8988T (cell line): ENCODE measurements around the gene TOMM5.

Experiments used
- DNase-seq: peaks from one replicate; pipeline ENCODE4 v3.0.0; 2011

Gene TOMM5

DNA sequence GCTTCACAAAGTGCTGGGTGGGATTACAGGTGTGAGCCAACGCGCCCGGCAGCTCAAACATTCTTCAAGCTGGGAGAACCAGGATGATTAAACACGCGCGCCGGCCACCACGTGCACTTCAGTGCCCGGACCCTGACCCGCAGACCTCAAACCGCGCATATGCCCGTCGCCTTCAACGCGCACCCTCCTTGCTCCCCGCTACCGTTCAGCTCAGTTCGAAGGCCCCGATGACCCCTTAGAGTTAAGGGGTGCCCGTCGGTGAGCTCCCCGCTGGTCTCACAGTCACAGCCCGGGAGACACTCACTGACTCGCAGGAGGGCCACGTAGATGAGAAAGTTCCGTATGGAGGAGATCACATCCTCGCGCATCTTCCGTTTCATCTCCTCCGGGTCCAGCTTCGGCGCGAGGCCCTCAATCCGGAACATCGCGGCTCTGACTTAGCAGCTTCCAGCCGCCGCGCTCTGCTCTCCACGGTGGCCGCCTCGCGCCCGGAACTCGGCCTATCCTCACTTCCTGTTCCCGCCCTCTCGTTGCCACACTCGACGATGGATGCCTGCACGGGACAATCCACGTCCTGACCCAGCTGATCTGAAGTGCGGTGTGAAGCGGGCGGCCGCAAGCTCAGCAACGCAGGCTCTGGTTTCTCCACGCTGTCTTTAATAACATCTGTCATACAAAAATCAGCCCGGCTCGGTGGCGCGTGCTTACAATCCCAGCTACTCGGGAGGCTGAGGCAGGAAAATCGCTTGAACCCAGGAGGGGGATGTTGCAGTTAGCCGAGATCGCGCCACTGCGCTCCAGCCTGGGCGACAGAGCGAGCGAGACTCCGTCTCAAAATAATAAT is at the start of gene TOMM5:
TOMM5 (minus strand) TSS at position 490 of the 844 bp plus-strand sequence; CDS start at position 425, 65 bp downstream.
- DNase-seq: peak; percentile 29

DNA sequence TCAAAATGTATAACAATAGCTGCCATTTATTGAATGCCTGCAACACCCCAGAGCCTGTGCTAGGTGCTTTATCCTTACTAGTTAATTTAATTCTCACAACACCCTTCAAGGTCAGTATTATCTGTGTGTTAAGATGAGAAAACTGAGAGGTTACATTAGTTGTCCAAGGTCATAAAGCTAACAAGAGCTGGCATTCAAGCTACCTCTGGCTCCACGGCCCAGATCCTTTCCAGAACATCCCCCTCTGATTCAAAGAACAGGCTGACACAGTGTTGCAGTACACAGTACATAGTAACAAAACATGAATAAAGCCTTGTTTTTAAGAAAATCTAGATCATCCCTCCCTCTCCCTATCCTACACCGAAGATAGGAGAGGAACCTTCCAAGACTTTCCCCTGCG is 48.9 kb upstream of the TOMM5 start:
- no peak for DNase-seq

DNA sequence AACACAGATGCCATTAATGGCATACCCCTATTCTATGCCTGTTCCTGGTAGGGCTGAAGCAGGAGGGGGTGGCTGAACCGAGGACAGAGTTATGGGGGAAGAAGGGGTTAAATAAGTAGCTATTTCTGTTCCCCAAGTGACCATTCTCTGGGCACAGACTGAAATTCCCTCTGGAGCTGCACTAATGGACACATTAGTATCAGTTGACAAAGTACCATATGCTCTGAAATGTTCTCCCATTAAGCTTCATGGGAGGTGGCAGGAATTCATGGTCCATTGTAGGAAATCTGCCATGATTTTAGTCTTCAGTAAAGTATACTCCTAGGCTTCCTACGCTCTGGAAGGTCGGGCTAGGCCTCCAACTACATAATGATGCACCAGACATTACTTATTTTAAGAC is 47.8 kb upstream of the TOMM5 start:
- no peak for DNase-seq

DNA sequence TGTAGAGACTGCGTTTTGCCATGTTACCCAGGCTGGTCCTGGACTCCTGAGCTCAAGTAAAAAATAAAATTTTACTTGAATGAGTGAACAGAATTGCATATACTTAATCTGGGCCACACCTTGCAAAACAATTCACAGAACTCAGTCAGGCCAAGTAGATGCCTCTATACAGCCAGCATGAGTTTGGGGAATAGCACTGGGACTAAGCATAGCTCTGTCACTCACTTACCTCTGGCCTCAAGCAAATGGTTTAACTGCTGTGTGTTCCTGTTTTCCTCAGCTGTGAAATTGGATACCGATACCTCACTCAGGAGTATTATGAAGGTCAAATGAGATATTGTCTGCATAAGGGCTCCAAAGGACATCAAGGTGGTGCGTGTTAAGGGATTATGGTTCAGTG is 47.4 kb upstream of the TOMM5 start:
- no peak for DNase-seq

DNA sequence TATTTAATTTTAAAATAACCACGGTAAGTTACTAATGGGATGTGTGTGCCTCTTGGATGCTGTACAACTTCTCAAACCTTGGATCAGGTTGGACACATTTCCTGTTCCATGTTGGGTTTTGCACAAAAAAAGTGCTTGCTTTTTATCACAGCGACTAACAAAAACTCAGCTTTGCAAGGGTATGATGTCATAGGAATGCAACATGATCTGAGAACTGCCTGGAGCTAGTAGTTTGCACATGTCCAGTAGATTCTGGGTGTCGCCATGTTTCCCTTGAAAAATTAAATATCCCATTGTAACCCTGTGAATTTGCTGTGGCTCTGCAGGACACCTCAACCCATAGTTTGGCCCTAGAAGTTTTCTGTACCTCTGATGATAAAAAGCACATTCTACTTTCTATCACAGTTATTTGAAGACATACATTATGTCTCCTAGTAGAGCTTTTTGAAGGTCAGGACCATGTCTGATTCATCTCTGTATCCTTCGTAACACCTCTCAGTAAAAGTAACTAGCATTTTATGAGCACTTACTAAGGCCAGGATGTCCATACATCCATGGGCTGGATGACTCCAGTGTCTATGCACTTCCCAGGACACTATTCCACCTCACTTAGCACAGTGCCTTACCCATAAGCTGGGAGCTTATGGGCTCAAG is 46.8 kb upstream of the TOMM5 start:
- DNase-seq: no peak

DNA sequence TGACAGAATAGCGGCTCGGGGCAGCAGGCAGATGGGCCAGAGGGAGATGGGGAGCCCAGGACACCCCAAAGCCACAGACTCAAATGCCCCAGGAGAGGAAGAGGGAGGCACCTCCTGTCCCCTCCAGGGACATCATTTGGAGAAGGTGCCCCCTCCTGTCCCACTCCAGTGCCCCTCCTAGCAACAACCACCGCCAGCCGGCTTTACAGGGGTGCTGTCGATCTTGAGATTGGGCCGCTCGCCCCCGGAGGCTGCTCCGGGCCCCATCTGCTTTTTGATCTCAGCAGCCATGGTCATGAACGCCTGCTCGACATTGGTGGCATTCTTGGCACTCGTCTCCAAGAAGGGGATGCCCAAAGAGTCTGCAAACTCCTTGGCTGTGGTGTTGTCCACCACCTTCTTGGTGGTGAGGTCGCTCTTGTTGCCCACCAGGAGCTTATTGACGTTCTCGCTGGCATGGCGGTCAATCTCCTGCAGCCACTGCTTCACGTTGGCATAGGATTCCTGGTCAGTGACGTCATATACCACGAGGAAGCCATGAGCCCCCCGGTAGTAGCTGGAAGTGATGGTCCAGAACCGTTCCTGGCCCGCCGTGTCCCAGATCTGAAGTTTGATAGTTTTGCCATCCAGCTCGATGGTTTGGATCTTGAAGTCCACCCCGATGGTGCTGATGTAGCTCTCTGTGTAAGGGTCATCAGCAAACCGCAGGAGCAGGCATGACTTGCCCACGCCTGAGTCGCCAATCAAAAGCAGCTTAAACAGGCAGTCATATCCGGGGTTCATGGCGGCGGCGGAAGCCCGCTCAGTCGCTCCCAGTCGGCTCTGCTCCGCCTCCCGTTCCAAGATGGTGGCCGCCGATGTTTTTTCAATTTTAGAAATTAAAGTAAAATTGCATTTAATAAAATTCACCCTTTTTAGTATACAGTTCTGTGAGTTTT is 44.4 kb upstream of the TOMM5 start:
- no peak for DNase-seq

DNA sequence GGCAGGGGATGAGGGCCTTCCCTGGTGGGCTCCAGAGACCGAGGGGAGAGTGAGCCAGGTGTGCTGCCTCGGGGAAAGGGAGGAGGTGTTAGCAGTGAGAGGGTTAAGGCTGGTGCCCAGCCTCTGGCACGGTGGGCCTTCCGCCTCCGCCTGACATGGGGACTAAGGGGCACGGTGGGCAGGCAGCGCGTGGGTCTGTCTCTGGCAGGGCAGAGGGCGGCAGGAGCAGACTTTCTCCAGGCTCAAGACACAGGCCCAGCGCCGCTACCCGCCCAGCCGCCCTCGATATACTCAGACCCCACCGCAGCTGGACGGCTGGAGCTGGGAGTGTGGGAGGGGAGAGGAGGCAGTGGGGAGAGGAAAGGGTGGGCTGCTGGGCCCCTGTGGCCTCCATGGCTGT is 43.4 kb upstream of the TOMM5 start:
- no peak for DNase-seq

DNA sequence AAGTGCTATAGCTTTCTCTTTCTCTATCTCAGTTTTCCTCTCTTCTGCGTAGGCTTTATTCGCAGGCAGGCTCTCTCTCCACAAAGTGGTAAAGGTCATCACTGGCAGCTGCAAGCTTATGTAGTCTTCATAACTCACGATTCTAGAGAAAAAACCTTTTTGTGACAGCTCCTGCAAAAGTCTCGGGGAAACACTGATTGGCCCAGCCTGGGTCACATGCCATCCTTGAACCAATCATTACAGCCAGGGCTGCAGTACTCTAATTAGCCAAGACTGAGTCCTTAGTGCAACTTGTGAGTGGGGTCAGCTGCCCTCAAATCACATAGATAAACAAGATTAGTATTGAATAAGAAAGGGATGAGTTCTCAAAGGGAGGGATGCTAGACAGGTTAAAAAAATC is 40.1 kb upstream of the TOMM5 start:
- DNase-seq: no peak

DNA sequence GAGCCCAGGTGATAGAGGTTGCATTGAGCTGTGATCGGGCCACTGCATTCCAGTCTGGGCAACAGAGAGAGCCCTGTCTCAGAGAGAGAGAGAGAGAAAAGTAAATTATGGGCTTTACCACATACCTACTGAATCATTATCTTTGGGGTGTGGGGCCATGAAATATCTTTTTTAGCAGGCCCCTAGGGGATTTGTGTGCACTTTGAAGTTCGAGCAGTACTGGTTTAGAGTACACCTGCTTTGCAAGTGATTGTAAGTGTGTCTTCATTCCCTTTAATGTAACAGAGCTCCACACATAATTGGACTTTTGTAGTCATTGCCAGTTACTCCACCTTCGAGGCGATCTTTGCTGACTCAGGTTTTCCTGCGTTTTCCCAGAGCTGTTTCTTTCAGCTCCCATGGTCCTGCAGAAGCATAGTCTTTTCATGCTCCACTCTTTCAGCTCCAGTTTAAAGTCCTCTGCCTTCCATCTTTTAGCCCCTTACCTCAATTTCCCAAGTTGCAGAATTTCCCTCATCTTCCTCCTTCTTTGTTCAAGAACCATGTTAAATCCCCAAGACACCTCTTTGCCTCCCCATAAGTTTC is 34.4 kb upstream of the TOMM5 start:
- DNase-seq: no peak

DNA sequence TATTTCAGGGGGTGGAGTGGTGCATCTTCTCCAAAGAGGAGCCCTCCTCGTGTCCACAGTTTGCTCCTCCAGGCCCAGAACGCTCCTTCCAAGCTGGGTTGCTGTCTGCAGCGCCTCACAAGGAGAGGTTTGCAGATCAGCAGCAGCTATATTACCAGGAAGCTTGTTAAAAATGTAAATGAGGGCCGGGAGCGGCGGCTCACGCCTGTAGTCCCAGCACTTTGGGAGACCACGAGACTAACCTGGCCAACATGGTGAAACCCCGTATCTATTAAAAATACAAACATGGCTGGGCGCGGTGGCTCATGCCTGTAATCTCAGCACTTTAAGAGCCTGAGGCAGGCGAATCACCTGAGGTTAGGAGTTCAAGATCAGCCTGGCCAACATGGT is 33.4 kb upstream of the TOMM5 start:
- DNase-seq: no peak

DNA sequence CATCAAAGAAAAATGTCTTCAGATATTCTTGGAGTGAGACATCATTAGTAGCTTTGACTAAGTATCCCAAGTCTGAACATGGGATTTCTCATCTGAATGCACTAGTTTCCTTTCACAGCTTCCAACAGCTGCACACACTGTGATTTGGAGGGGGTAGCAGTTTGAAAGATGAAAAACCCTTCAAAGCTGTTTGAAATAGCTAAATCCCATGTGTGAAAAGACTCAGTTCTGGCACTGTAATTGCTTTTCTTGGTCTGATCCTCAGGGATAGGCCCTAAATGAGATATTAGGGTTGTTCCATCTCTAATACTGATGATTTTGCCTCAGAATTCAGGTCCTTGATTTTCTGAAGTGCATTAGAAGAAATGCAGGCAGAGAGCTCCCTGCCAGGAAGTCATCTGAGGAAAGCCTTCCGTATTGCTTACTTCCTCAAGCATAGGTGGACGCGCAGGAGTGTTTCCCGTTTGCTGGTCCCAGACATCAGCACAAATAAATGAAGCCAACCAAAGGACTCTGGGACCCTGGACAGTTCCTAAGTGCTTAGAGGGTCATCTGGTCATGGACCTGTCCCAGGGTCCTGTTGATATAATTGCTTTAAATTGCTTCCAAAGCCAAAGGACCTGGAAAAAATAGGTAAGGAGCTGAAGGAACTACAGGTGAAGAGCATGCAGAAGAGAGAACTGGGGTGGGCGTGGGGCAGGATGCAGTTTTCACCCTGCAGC is 32.8 kb upstream of the TOMM5 start:
- DNase-seq: no peak

DNA sequence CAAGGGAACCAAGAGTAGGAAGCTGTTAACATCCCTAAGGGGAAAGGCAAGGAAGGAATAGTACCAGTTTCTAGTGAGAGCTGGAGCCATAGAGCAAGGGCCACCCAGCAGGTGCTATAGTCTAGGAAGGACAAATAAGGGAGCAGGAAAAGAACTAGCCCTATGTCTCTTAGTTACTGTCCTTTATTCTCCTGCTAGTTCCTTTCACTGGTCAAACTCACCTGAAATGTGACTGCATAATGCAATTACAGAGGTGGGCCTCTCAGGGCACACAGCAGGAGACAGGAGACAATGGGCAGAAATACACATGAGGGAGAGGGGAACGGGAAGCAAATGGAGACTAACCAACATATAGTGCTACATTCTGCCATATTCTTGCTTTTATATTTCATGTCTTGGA is 31.7 kb upstream of the TOMM5 start:
- no peak for DNase-seq

DNA sequence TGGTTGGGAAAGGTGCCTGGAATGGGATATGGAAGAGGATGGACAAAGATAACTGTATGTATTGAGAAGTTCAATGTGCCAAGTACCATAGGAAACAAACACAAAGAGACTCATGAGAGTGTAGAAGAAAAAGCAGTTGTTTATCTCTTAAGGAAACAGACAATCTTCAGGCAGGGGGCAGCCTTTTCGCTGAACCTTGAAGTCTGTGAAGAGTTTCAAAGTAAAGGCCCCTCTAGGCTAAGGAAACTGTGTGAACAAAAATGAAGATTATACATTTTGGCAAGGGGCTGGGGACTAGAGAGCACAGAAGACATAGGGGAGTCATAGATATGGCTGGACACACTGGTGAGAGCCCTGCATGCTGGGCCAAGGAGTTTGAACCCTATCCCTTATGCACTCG is 30.9 kb upstream of the TOMM5 start:
- DNase-seq: no peak

DNA sequence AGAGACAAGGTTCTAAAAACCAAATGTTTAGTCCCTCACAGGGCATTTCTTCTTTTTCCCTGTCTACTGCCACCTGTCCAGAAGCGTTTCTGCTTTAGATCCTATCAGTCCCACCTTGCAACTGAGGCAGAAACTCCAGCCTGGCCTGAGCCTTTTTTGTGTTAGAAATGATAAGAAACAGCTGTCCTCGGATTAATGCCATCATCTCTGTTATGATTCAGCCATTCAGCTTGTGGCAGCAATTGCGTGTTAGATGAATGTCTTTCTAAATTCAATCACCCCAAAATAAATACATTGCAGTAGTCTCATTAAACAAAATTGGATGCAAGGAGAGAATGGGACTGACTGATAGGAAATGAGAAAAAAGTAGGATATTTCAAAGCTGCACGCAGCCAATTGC is 30.1 kb upstream of the TOMM5 start:
- DNase-seq: no peak

DNA sequence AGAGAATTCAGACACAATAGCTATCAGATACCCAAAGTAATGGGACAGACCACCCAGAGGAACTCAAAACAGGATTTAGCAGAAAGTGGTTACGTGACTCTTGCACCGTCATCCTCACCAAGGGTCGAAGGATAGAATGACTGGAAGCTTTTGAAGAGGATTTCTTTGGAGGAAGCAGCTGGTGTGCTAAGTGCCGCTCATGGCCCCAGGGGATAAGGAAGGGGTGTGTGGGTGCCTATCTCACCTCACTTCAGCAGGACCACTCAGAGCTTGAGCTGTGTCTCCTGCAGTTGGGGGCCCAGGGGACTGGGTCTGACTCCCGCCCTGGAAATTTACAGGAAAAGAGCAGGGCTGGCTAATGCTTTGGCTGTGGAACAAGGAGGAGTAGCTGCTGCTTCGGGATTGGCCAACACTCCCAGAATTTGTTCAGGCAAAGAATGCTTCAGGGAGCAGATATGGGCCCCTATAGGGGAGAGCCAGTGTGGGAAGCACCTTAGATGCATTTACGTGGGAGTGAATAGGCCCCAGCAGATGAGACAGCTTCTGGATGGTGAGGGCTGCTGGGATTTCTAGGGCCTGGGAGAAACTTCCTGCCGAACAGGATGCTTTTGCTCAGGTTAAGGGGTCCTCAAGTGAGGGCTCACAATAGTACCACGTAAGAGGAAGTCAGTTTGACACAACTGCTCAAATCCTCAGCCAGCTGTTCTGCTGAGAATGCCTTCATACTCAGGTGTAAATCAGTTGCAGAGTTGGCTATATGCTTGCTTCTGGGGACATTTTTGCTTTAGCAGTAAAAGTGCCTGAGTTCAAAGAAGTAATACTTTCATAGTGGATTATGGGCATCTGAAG is 29.1 kb upstream of the TOMM5 start:
- DNase-seq: no peak

DNA sequence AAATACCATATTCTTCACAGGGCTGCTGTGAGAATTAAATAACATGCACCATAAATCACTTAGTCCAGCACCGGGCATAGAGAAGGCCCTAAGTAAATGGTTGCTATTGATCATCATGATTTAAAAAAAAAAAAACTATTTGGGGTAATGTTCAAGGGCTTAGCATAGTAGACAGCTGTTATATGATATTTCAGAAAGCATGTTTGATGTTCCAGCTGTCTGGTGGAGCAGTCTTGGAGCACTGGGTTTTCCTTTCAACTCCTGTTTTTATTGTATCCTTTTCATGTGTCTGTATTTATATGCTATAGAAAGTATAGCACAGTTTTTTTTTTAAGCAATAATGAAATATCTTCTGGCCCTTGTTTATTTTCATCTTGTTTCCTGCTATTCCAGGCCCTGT is 28.0 kb upstream of the TOMM5 start:
- DNase-seq: no peak

DNA sequence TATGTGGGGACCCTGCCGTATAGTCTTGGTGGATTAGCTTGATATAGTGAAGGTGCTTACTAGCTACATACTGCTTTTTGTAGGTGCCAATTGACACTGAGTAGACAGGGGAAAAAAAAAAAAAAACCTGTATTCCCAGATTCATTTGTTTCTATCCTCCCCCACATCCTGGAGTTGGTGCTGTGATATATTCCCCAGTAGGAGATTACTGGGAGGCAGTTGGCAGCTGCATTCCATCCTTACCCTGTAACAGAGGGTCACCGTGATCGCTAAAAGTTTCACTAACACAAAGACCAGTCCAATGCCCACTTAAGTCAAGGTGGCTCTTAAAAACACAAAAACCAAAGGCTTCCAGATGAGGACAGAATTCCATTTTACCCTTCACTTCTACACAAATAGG is 27.4 kb upstream of the TOMM5 start:
- no peak for DNase-seq

DNA sequence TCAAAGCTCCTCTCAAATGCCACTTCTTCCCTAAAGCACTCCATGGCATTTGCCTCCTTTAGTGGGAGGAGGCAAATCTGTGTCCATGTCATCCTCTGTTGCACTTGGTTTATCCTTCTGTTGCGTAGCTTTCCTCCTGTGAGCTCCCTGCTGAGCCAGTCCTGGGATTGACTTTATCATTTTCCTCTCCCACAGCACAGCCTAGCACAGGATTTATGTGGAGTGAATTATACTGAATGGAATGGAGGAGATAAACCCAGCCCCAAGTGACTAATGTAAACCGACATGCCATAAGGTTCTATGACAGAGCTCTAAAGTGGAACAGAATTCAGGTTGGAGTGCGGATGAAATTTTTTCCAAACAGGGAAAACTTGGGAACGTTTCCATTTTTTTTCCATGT is 26.4 kb upstream of the TOMM5 start:
- DNase-seq: no peak

DNA sequence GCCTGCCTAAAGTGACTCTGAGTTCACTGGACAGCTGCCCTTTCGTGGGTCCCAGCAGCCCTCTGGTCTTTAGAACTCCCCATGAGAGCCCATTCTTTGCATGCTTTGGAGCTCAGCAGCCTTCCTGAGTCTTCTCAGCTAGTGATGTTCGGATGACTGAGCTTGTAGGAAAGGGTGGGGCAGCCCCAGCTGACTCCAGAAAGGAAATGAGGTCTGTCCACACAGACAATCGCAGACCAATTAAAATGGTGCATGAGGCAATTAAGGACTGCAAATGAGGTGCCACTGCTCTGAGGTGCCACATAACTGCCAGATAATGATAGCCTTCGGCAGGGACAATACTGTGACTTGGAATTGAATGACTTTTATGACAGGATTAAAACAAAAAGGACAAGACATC is 25.4 kb upstream of the TOMM5 start:
- DNase-seq: no peak

DNA sequence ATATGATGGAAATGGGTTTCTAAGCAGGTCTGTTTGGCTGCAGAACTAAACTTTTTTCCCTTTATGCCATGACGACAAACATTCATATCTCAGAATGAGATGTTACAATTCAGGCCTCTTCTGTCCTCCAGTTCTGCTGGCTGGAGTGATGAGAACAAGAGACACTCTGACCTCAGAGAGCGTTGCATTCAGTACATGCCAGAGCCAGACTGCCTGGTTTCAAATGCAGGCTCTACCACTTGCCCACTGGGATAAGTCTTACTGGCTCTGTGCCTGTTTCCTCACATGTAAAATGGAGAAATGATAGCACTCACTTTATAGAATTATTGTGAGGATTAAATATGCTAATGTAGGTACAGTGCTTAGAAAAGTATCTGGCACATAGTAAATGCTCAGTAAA is 24.8 kb upstream of the TOMM5 start:
- no peak for DNase-seq

DNA sequence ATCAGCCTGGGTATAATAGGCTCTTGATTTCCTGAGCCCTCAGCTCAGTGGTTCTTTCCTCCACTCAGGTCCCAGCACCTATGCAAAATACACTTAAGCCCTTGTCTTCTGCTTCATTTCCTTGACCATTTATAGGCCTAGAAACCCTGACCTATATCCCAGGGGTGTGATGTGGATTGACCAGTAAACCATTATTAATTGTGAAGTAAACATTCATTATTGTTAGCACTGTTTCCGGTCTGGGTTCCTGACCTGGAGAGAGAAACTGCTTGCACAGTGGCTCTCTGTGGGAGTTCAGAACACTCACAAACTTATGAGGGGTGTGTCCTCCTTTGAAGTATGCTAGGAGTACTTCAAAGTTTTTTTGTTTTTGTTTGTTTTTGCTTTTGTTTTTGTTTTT is 19.6 kb upstream of the TOMM5 start:
- no peak for DNase-seq

DNA sequence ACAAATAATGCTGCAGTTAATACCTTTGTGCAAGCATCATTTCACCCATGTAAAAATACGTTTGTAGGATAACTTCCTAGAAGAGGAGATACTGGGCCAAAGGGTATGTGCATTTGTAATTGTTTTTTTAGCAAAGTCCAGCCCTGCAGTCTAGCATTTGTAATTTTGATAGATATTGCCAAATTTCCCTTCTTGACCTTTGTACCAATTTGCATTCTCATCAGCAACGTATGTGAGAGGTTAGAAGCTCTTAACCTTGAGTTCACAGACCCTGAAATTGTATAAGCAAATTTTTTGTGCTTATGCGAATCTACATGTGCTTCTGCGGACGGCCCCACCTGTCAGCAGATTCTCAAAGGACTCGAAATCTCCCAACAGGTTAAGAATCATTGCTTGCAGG is 18.6 kb upstream of the TOMM5 start:
- DNase-seq: no peak
